GM12891 (cell line): ENCODE measurements around the gene B3GALT4.

ENCODE experiments used
- DNase-seq: peaks from one replicate; pipeline ENCODE4 v3.0.0; 2011; ENCODE audit warnings: low spot score; ENCODE audit not compliant: insufficient read length
- FAIRE-seq: peaks from 2 replicates; lab custom pipeline; 2011; peaks lifted over from hg19 to GRCh38; lab: Jason Lieb, UNC
- PAX5 ChIP-seq: IDR thresholded peaks from 2 replicates; pipeline ENCODE4 v1.6.1; 2011; ENCODE audit warnings: low read length, moderate library complexity, mild to moderate bottlenecking; ENCODE audit not compliant: insufficient read depth, severe bottlenecking
- POLR2A ChIP-seq: IDR thresholded peaks from 2 replicates; pipeline ENCODE4 v1.6.1; 2011; ENCODE audit warnings: low read depth, low read length, control low read depth
- POLR2AphosphoS5 ChIP-seq: IDR thresholded peaks from 2 replicates; pipeline ENCODE4 v1.6.1; 2011; ENCODE audit warnings: low read depth, low read length, control low read depth
- POU2F2 ChIP-seq: IDR thresholded peaks from 2 replicates; pipeline ENCODE4 v1.6.1; 2011; ENCODE audit warnings: low read depth, mild to moderate bottlenecking, control low read depth, low read length, moderate library complexity
- SPI1 ChIP-seq: IDR thresholded peaks from 2 replicates; pipeline ENCODE4 v1.6.1; 2011; ENCODE audit warnings: low read depth, low read length, control low read depth
- TAF1 ChIP-seq: IDR thresholded peaks from 2 replicates; pipeline ENCODE4 v1.6.1; 2011; ENCODE audit warnings: low read depth, low read length, control low read depth

Gene B3GALT4

DNA sequence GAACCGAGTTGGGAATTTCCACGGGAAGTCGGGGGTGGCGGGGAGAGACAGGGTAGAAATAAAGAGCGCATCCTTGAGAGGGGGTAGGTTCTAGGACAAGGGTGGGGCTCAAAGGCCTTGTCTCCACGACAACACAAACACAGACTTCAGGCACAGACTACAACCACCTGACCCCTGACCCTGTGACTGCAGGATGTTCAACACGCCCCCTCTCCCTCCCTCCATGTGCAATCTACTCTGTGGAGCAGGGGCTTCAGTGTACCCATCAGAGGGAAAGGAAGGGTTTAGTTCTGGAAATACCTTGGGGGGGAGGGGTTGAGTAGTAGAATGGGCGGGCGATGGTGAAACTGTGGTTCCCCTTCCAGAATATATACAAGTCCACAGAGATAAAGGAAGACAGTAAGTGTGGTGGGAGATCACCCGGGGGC lies 37.6 kb downstream of the B3GALT4 start:
- peak; percentile 55 for DNase-seq
- TF ChIP-seq TAF1 (no peak), POLR2AphosphoS5 (no peak), POU2F2 (peak; percentile 54; the same call in 1 of the 2 replicates)
- peak; percentile 91 for FAIRE-seq

DNA sequence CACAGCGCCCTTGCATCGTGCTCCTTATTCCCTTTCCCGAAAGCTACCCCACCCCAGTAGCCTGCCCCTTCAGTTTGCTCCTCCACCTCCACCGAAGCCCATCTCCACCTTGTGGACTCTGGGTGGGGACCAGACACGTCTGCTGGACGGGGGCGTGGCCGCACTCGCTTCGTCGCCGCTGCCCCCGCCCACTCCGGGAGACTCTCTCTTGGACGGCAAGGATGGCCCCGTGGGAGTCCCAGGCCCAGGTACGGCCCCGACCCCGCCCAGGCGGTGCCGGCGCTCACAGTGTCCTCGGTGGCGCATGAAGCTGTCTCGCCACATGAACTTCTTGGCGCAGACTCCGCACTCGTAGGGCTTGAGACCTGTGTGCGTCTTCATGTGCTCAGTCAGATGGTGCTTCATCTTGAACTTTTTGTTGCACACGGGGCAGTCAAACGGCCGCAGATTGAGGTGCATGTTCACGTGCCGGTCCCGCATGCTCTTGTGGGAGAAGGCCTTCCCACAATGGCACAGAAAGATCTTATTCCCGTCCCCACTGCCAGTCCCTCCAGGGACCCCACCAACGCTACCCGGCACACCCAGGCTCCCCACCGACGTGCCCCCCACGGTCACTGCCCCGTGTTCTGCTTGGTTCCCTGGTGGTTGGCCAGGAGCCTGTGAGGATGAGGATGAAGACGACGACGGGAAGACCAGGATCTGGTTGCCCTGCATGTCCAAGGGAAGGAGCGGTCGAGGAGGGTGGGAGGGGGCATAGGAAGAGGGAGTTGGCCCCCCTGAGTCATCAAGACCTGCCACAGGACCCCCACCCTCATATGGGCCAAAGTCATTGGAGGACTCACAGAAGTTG lies 38.2 kb downstream of the B3GALT4 start:
- DNase-seq (no peak), FAIRE-seq (no peak)
- no peak for TF ChIP-seq POLR2A

DNA sequence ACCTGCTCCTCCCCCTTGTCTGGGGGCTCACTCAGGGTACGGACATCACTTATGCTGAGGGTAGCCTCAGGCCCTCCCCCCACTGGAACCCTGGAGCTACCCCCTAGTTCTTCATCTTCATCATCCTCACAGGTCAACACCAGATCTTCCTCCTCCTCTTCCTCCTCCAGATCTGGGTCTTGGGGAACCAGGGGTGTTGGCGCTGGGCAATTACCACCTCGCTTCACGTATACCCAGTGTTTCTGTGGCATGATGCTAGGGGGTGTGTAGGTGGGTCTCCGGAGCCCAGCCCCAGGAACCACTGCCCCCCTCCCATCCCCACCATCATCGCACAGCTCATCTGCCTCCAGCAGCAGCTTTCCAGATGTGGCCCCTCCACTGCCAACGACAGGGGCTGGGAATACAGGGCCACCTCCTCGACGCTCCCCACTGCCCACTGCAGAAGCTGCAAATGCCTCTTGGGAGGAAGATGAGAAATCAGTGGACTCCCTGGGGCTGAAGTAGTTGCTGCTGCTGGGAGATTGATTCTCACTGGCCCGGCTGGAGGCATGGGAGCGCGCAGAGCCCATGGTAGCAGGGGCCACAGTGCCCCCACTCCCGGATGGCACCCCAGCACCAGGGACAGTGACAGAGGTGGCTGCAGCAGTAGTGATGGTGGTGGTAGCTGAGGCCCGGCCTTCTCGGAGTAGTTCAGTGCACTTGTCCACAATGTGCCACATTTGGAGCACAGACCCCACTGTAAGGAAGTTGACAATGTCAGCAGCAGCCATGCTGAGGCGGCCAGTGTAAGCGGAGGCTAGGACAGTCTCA lies 39.1 kb downstream of the B3GALT4 start:
- no peak for FAIRE-seq
- TF ChIP-seq POLR2A (no peak), PAX5 (no peak), TAF1 (no peak), POU2F2 (no peak), SPI1 (no peak), POLR2AphosphoS5 (no peak)
- DNase-seq = no peak

DNA sequence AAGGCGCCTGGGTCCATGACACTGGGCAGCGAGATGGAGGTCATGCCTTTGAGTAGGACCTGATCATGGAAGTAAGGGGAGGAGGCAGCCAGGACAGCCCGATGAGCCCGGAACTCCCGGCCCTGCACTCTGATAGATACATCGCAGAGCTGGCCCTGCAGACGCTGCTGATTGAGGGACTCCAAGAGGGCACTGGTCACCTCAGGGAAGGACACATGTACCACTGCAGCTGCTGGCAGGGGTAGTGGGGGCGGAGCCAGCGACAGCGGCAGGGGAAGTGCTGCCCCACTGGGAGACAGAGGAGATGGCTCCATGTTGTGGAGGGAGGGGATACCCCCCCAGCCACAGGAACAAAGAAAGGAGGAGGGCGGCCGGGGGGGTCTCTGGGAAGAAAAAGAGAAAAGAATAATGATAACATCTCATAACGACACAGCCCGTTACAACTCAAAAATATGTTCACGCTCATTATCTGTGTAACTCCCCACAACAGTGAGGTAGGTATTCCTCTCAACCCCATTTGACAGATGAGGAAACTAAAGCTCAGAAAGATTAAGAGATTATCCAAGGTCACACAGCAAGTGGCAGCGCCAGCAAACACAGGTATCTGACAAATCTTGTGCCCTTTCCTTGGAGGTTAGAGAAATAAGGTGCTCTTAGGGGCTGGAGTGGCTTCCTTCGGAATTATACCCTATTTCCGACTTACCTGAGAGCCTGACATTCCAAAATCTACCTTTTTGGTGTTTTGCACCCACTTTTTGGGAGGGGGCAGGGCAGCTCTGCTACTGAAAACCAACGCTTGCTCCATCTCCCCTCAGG lies 39.9 kb downstream of the B3GALT4 start:
- DNase-seq = no peak
- no peak for FAIRE-seq
- no peak for TF ChIP-seq TAF1
- no peak for TF ChIP-seq PAX5
- TF ChIP-seq POLR2AphosphoS5 = no peak
- TF ChIP-seq POU2F2 = no peak
- TF ChIP-seq POLR2A = no peak
- no peak for TF ChIP-seq SPI1

DNA sequence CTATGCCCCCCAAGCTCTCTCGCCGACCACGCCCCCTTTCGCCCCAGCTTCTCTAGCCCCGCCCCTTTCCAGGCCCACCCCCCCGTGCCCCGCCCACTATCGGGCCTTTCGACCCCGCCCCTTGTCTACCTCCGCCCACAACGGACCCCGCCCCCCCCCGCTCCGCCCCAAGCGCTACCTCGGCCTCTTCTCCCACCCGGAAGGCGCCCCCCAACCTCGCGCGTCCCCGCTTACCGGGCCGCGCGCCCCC lies 40.4 kb downstream of the B3GALT4 start:
- FAIRE-seq = no peak
- no peak for DNase-seq
- TF ChIP-seq SPI1 (no peak), POU2F2 (no peak), POLR2AphosphoS5 (no peak), PAX5 (no peak), POLR2A (no peak), TAF1 (no peak)

DNA sequence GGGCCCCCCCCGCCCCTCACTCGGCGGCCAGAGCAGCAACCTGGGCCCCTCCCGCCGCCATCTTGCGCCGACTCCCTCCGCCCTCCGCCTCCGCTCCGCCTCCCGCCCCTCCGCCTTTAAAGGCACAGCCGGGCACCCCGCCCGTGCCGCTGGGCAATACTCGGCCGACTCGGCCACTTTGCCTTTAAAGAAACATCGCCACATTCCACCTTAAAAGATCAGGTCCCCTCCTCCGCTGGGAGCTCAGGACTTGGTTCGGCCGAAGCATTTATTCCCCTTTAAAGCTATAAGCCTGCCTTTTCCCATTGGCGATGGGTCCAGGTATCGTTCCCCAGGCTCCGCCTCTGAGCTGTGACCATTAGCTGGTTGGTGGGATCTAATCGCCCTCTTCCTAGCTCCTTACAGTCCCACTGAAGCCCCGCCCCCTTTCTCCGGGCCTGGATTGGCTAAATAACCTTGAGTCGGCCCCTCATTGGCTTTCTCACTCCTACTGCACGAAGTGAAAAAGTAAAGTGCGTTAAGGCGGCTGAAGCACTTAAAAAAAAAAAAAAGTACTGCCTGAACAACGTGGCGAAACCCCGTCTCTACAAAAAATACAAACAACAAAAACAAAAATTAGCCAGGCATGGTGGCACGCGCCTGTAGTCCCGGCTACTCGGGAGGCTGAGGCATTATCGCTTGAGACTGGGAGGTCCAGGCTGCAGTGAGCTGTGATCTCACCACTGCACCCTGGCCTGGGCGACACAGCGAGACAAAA lies 40.9 kb downstream of the B3GALT4 start, which contains the start of gene ZBTB22:
ZBTB22 (minus strand) TSS at position 76 of the 757 bp plus-strand sequence. CDS start 828 bp downstream, outside the sequence.
- FAIRE-seq (peak; percentile 80), DNase-seq (peak; percentile 73)
- TF ChIP-seq POU2F2 (no peak), POLR2A (peak; percentile 44; the same call in 1 of the 2 replicates)

DNA sequence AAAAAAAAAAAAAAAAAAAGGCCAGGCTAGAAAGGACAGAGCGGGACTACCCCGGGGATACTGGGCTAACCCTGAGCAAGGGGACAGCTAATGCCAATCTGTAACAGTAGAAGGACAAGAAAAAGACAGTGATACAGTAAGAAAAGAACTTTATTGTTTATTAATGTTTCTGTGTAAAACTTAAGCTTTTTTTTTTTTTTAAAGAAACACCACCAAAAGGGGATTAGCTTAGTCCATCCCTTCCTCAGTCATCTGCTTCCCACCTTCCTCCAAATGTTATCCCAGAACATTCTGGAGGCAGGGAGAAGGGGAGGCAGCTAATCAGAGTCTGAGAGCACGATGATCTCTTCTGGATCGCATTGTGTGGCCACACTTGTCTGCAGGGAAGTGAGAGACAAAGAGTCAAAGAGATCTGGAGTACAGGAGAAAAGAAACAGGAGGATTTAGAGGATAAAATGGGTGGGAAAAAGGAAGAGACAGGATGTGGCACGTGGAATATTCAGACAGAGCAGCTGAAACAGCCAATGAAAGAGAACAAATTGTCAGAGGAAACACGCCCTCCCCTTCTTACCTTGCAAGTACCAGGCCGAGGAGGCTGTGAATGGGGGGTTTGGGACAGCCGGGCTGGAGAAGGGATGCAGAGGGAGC lies 41.6 kb downstream of the B3GALT4 start:
- FAIRE-seq = no peak
- no peak for DNase-seq
- TF ChIP-seq POLR2A = no peak
- no peak for TF ChIP-seq POLR2AphosphoS5
- TF ChIP-seq TAF1 = no peak
- no peak for TF ChIP-seq PAX5
- TF ChIP-seq POU2F2 = no peak
- no peak for TF ChIP-seq SPI1

DNA sequence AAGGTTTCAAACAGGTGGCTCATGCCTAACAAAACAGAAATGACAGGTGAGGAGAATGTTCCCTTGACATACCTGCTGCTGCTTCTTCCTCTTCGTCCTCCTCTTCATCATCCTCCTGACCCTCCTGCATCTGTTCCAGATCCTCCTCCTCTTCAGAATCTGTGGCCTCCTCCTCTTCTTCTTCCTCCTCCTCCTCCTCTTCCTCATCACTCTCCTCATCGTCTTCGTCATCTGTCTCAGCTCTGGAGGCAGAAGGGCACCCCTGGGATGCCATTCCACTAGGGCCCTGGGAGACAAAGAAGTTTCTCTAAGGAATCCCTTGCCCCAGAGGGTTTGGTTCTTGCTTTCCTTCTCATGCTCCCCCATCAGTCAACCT lies 43.0 kb downstream of the B3GALT4 start:
- no peak for TF ChIP-seq POU2F2
- TF ChIP-seq POLR2A = no peak
- TF ChIP-seq SPI1 = no peak
- TF ChIP-seq PAX5 = no peak
- no peak for TF ChIP-seq TAF1
- TF ChIP-seq POLR2AphosphoS5 = no peak
- DNase-seq (no peak), FAIRE-seq (no peak)
